ENCODE data around the gene HGFAC.

Gene HGFAC

GRCh38 chr4:3407171-3407771 lies 34.5 kb upstream of the HGFAC start:
- Histone ChIP-seq H3K27me3 (ENCODE audit: insufficient read depth, poor library complexity, severe bottlenecking) (no peaks in the 10 kb centered on the region), H3K27ac (replicated peaks) (no peak overlapping the region), H3K4me3 (replicated peaks; ENCODE audit: insufficient read depth, low read length) (no peak overlapping the region)
- no peak for TF ChIP-seq CTCF (IDR thresholded peaks at IDR 0.05; ENCODE audit: insufficient read depth, low read length)
- TF ChIP-seq SPI1 (IDR thresholded peaks at IDR 0.05; ENCODE audit: borderline replicate concordance, low read depth): no peak
- TF ChIP-seq POLR2AphosphoS5 (IDR thresholded peaks at IDR 0.05; ENCODE audit: low read depth): no peak
- TF ChIP-seq REST (IDR thresholded peaks at IDR 0.05; ENCODE audit: insufficient replicate concordance, low read depth): no peak
- no peak for TF ChIP-seq GABPA (IDR thresholded peaks at IDR 0.05; ENCODE audit: low read depth)
- DNase-seq (ENCODE audit: low read depth in 1 of 2, low spot score in 1 of 2): no peak

- Histone ChIP-seq H3K27ac (replicated peaks) (no peak overlapping the region), H3K4me3 (replicated peaks; ENCODE audit: insufficient read depth, low read length) (no peak overlapping the region), H3K27me3 (ENCODE audit: insufficient read depth, poor library complexity, severe bottlenecking) (no peaks in the 10 kb centered on the region)
- TF ChIP-seq CTCF (IDR thresholded peaks at IDR 0.05; ENCODE audit: insufficient read depth, low read length) (no peak), GABPA (IDR thresholded peaks at IDR 0.05; ENCODE audit: low read depth) (no peak), POLR2AphosphoS5 (IDR thresholded peaks at IDR 0.05; ENCODE audit: low read depth) (no peak), SPI1 (IDR thresholded peaks at IDR 0.05; ENCODE audit: borderline replicate concordance, low read depth) (no peak), REST (IDR thresholded peaks at IDR 0.05; ENCODE audit: insufficient replicate concordance, low read depth) (no peak)
- no peak for DNase-seq (ENCODE audit: low read depth in 1 of 2, low spot score in 1 of 2)
Observed at GRCh38 chr4:3407930-3408792, 33.6 kb upstream of the HGFAC start.

GRCh38 chr4:3408793-3409330 lies 32.9 kb upstream of the HGFAC start:
- H3K27me3 ChIP-seq (ENCODE audit: insufficient read depth, poor library complexity, severe bottlenecking): no peaks in the 10 kb centered on the region
- H3K4me3 ChIP-seq (replicated peaks; ENCODE audit: insufficient read depth, low read length): no peak overlapping the region
- no peak overlapping the region for H3K27ac ChIP-seq (replicated peaks)
- no peak for TF ChIP-seq SPI1 (IDR thresholded peaks at IDR 0.05; ENCODE audit: borderline replicate concordance, low read depth)
- TF ChIP-seq CTCF (IDR thresholded peaks at IDR 0.05; ENCODE audit: insufficient read depth, low read length): no peak
- no peak for TF ChIP-seq POLR2AphosphoS5 (IDR thresholded peaks at IDR 0.05; ENCODE audit: low read depth)
- no peak for TF ChIP-seq GABPA (IDR thresholded peaks at IDR 0.05; ENCODE audit: low read depth)
- TF ChIP-seq REST (IDR thresholded peaks at IDR 0.05; ENCODE audit: insufficient replicate concordance, low read depth): no peak
- no peak for DNase-seq (ENCODE audit: low read depth in 1 of 2, low spot score in 1 of 2)
